Measurements from ENCODE around the gene LIPT2.

- TF ChIP-seq CTCF (conservative IDR thresholded peaks at IDR 0.05), result no peak
- TF ChIP-seq EZH2 (IDR thresholded peaks at IDR 0.05; ENCODE audit: low read depth), result no peak
These were observed 31.5 kb downstream of the LIPT2 start for GRCh38 chr11:74462009-74462408.
